Fibroblast of skin of right biceps (primary cell): ENCODE results near the gene UNG.

Experiments used
- DNase-seq: peaks from one replicate; pipeline ENCODE4 v3.0.0-alpha.2; 2013

Gene UNG

GRCh38 chr12:109157986-109158385 lies 60.6 kb downstream of the UNG start:
- no peak for DNase-seq

GRCh38 chr12:109160433-109160832 lies 63.0 kb downstream of the UNG start:
- no peak for DNase-seq
